Activated CD4-positive, CD25-positive, alpha-beta regulatory T cell (primary cell): ENCODE data around the gene FSTL5.

Experiments
- DNase-seq, 4 experiments: peaks; one replicate each; lab custom pipeline; 2025; lab: John Stamatoyannopoulos, UW

FSTL5 gene

GRCh38 chr4:161457311-161457710 is 706.5 kb downstream of the FSTL5 start:
- DNase-seq: no peak

- no peak for DNase-seq
Observed at GRCh38 chr4:161454860-161455259, 708.9 kb downstream of the FSTL5 start.

- DNase-seq: no peak
Observed at GRCh38 chr4:161448550-161449180, 715.1 kb downstream of the FSTL5 start.

GRCh38 chr4:161444626-161445025 is 719.2 kb downstream of the FSTL5 start:
- no peak for DNase-seq

GRCh38 chr4:161442921-161443320 is 720.9 kb downstream of the FSTL5 start:
- DNase-seq: no peak

GRCh38 chr4:161438096-161438495 is 725.7 kb downstream of the FSTL5 start:
- no peak for DNase-seq

- DNase-seq: no peak
Observed at GRCh38 chr4:161428180-161428965, 735.4 kb downstream of the FSTL5 start.

- no peak for DNase-seq
Observed at GRCh38 chr4:161419822-161420221, 744.0 kb downstream of the FSTL5 start.

- DNase-seq: no peak
Observed at GRCh38 chr4:161411901-161412300, 751.9 kb downstream of the FSTL5 start.

GRCh38 chr4:161404346-161405110 is 759.3 kb downstream of the FSTL5 start:
- no peak for DNase-seq

- DNase-seq: no peak
Observed at GRCh38 chr4:161403781-161404180, 760.0 kb downstream of the FSTL5 start.

GRCh38 chr4:161393602-161394001 is 770.2 kb downstream of the FSTL5 start:
- DNase-seq: no peak

GRCh38 chr4:161382655-161383054 is 781.1 kb downstream of the FSTL5 start:
- no peak for DNase-seq

GRCh38 chr4:161376275-161376674 is 787.5 kb downstream of the FSTL5 start:
- DNase-seq: no peak

GRCh38 chr4:161364681-161365080 is 799.1 kb downstream of the FSTL5 start:
- no peak for DNase-seq

- DNase-seq: no peak
Observed at GRCh38 chr4:161360982-161361381, 802.8 kb downstream of the FSTL5 start.

- DNase-seq: no peak
Observed at GRCh38 chr4:161359491-161359890, 804.3 kb downstream of the FSTL5 start.

GRCh38 chr4:161356351-161356750 is 807.4 kb downstream of the FSTL5 start:
- no peak for DNase-seq

- no peak for DNase-seq
Observed at GRCh38 chr4:161350946-161351345, 812.9 kb downstream of the FSTL5 start.

- DNase-seq: no peak
Observed at GRCh38 chr4:161345741-161346140, 818.1 kb downstream of the FSTL5 start.

GRCh38 chr4:161343569-161343950 is 820.2 kb downstream of the FSTL5 start:
- DNase-seq: no peak

GRCh38 chr4:161342881-161343568 is 820.8 kb downstream of the FSTL5 start:
- DNase-seq: no peak
